ENCODE data around the gene NRXN2. TPM values are rescaled to one million over a fixed set of nuclear protein-coding genes. Genes with fewer than 3 reads are reported as not detected.

The NRXN2 gene
- total and polyA plus RNA-seq, 2 of the 13 experiments (the other 11 are each of a cell fraction or from before 2014, with no cell fraction given) = not detected

GRCh38 chr11:64566042-64566914, 156.7 kb downstream of the NRXN2 start (continued):
- TF ChIP-seq, protein P1, sequence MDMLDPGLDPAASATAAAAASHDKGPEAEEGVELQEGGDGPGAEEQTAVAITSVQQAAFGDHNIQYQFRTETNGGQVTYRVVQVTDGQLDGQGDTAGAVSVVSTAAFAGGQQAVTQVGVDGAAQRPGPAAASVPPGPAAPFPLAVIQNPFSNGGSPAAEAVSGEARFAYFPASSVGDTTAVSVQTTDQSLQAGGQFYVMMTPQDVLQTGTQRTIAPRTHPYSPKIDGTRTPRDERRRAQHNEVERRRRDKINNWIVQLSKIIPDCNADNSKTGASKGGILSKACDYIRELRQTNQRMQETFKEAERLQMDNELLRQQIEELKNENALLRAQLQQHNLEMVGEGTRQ (IDR thresholded peaks at IDR 0.05; ENCODE audit: low read depth, low read length) = peak; percentile 38
- TF ChIP-seq, protein P1 (CRISPR knock-in tag; IDR thresholded peaks at IDR 0.05; ENCODE audit: borderline replicate concordance) = no peak; the same call in 1 of the 2 replicates
- TF ChIP-seq NR2C2 (CRISPR knock-in tag; IDR thresholded peaks at IDR 0.05; ENCODE audit: borderline replicate concordance) = no peak
- TF ChIP-seq IRF2 (CRISPR knock-in tag; IDR thresholded peaks at IDR 0.05) = peak; percentile 43; the same call in 1 of the 2 replicates
- 0 out of 2 replicates have a peak, but pooled peaks have one; percentile 19 for TF ChIP-seq ZBTB33 (CRISPR knock-in tag; IDR thresholded peaks at IDR 0.05)
- peak; percentile 81 for TF ChIP-seq PAXIP1 (CRISPR knock-in tag; conservative IDR thresholded peaks at IDR 0.05)
- TF ChIP-seq EED (CRISPR knock-in tag; IDR thresholded peaks at IDR 0.05) = no peak
- no peak for TF ChIP-seq JUND (CRISPR knock-in tag; IDR thresholded peaks at IDR 0.05)
- TF ChIP-seq ZNF232 (CRISPR knock-in tag; IDR thresholded peaks at IDR 0.05; ENCODE audit: borderline replicate concordance) = no peak
- TF ChIP-seq HOXA3 (CRISPR knock-in tag; IDR thresholded peaks at IDR 0.05) = peak; percentile 90
- peak; percentile 52; the same call in 1 of the 2 replicates for TF ChIP-seq ZFP36L1 (CRISPR knock-in tag; IDR thresholded peaks at IDR 0.05)
- no peak for TF ChIP-seq TAF1 (CRISPR knock-in tag; IDR thresholded peaks at IDR 0.05)
- TF ChIP-seq SP5 (CRISPR knock-in tag; IDR thresholded peaks at IDR 0.05; ENCODE audit: borderline replicate concordance, low read depth) = peak; percentile 83
- peak; percentile 56; the same call in 1 of the 2 replicates for TF ChIP-seq TFAP4 (IDR thresholded peaks at IDR 0.05; ENCODE audit: borderline replicate concordance, low read depth)
- TF ChIP-seq, protein P2, sequence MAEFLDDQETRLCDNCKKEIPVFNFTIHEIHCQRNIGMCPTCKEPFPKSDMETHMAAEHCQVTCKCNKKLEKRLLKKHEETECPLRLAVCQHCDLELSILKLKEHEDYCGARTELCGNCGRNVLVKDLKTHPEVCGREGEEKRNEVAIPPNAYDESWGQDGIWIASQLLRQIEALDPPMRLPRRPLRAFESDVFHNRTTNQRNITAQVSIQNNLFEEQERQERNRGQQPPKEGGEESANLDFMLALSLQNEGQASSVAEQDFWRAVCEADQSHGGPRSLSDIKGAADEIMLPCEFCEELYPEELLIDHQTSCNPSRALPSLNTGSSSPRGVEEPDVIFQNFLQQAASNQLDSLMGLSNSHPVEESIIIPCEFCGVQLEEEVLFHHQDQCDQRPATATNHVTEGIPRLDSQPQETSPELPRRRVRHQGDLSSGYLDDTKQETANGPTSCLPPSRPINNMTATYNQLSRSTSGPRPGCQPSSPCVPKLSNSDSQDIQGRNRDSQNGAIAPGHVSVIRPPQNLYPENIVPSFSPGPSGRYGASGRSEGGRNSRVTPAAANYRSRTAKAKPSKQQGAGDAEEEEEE (CRISPR knock-in tag; IDR thresholded peaks at IDR 0.05; ENCODE audit: borderline replicate concordance) = no peak
- TF ChIP-seq ZEB1 (IDR thresholded peaks at IDR 0.05; ENCODE audit: insufficient replicate concordance, low read depth) = no peak
- peak; percentile 51; the same call in 1 of the 2 replicates for TF ChIP-seq HDAC2 (CRISPR knock-in tag; IDR thresholded peaks at IDR 0.05)
